ENCODE results near the gene RAB22A. TPM values are rescaled to one million over a fixed set of nuclear protein-coding genes. Genes with fewer than 3 reads are reported as not detected.

Gene RAB22A
- total and polyA plus RNA-seq, 12 donors, result 6.7 to 46.3 (median 28.2) TPM

GRCh38 chr20:58271606-58272351, 37.7 kb upstream of the RAB22A start:
- DNase-seq, result no peak
- H3K27ac ChIP-seq, result no peak overlapping the region
- H3K27me3 ChIP-seq, result no peaks in the 10 kb centered on the region
- H3K4me3 ChIP-seq, result no peak overlapping the region
- peaks cover 0 to 11% of the 10 kb centered on the region in 2 donors for H3K36me3 ChIP-seq (replicated peaks in 1 of 2)
- intact Hi-C loops (cut with DNase I), result no loop called here
- TF ChIP-seq CTCF (IDR thresholded peaks at IDR 0.05), result no peak
- TF ChIP-seq POLR2A (IDR thresholded peaks at IDR 0.05), result no peak
- no peaks in the 10 kb centered on the region for H3K9me3 ChIP-seq (replicated peaks in 1 of 3)
- 91 to 93% (median 92%) methylated on average over 9 of the region's 9 CpGs for WGBS, 4 donors
- H3K4me1 ChIP-seq (replicated peaks in 1 of 2), result peaks cover 0 to 7% of the 10 kb centered on the region in 2 donors

DNA sequence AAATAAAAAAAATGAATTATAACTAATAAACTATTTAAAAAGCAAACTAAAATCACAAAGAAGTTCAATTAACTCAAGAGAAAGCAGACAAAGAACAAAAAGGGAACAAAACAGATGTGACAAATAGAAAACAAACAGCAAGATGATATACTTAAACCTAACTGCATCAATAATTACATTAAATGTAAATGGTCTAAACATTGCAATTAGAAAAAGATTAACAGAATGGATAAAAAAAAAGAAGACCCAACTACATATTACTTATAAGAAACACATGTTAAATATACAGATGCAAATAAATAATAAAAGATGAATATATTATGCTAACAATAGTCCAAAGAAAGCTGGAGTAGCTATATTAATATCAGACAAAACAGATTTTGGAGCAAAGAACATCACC, 35.1 kb upstream of the RAB22A start:
- no peak for TF ChIP-seq CTCF (IDR thresholded peaks at IDR 0.05)
- no peak for TF ChIP-seq POLR2A (IDR thresholded peaks at IDR 0.05)
- Histone ChIP-seq H3K36me3 (replicated peaks in 1 of 2) (peaks cover 0 to 11% of the 10 kb centered on the region in 2 donors), H3K27ac (no peak overlapping the region), H3K4me3 (no peak overlapping the region), H3K27me3 (no peaks in the 10 kb centered on the region), H3K4me1 (replicated peaks in 1 of 2) (peaks cover 0 to 8% of the 10 kb centered on the region in 2 donors), H3K9me3 (replicated peaks in 1 of 3) (no peaks in the 10 kb centered on the region)
- DNase-seq, result no peak
- intact Hi-C loops (cut with DNase I), result no loop called here

- TF ChIP-seq CTCF (IDR thresholded peaks at IDR 0.05) (no peak), POLR2A (IDR thresholded peaks at IDR 0.05) (no peak)
- H3K4me3 ChIP-seq, result no peak overlapping the region
These were observed 32.4 kb upstream of the RAB22A start for GRCh38 chr20:58277107-58277506.

DNA sequence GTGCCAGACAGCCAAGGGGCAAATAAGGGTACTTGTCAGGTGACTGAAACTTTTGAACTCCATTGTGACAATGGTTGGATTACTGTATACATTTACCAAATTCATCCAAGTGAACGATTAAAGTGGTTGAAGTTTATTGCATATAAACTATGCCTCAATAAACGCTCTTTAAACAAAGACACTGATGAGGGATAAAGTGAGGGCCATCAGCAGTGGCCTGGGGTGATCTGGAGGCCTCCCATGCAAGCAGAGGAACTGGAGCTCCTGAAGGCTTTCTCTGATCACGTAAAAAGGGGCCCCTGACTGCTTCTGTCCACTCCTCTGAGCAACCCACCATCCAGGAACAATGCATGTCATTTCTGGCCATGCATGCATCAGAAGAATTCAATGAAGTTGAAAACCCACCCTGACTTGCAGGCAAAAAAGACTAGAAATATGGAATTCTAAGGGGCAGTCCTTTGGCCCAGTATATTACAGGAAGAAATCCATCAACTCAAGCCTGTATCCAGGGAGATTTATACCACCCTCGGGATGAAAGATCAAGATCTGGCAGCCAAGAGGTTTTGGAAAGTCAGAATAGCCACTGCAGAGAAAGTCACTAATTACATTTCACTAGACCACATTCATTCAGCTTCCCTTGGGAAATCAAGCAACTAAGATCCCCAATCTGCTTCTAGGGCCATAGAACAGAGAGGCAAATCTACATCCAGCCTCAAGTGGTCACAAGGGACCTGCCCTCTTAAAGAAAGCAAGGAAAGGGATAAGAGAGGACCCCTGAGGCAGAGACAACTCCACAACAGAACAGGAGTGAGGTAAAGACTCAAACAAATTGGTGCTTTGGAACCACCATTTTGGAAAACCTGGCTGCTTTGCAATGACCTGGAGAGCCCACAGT, 31.7 kb upstream of the RAB22A start:
- Histone ChIP-seq H3K27me3 (no peaks in the 10 kb centered on the region), H3K4me1 (replicated peaks in 1 of 2) (peaks cover 0 to 19% of the 10 kb centered on the region in 2 donors), H3K4me3 (no peak overlapping the region), H3K27ac (no peak overlapping the region), H3K9me3 (replicated peaks in 1 of 3) (peaks cover 0 to 6% (median 0%) of the 10 kb centered on the region in 3 donors), H3K36me3 (replicated peaks in 1 of 2) (no peaks in the 10 kb centered on the region)
- intact Hi-C loops (cut with DNase I), result no loop called here
- 65 to 75% (median 69%) methylated on average over 4 of the region's 4 CpGs for WGBS, 4 donors
- DNase-seq, result no peak
- TF ChIP-seq CTCF (IDR thresholded peaks at IDR 0.05) (no peak), POLR2A (IDR thresholded peaks at IDR 0.05) (no peak)

More at GRCh38 chr20:58277107-58277506, 32.4 kb upstream of the RAB22A start:
- Histone ChIP-seq H3K36me3 (replicated peaks in 1 of 2) (no peaks in the 10 kb centered on the region), H3K27me3 (no peaks in the 10 kb centered on the region), H3K27ac (no peak overlapping the region), H3K9me3 (replicated peaks in 1 of 3) (no peaks in the 10 kb centered on the region), H3K4me1 (replicated peaks in 1 of 2) (peaks cover 0 to 19% of the 10 kb centered on the region in 2 donors)
- intact Hi-C loops (cut with DNase I), result no loop called here
- WGBS, 4 donors, result 91 to 96% (median 93%) methylated on average over 2 of the region's 2 CpGs
- DNase-seq, result no peak

All from adrenal gland (tissue), 12 donors.